ENCODE measurements around the gene PRDM2.

The PRDM2 gene

GRCh38 chr1:13824626-13825025, 124.6 kb downstream of the PRDM2 start:
- TF ChIP-seq MYC (IDR thresholded peaks at IDR 0.05; ENCODE audit: low read depth, low read length) (no peak), POLR2A (IDR thresholded peaks at IDR 0.05; ENCODE audit: extremely low read depth, insufficient read length) (no peak)
- TF ChIP-seq, protein P1, sequence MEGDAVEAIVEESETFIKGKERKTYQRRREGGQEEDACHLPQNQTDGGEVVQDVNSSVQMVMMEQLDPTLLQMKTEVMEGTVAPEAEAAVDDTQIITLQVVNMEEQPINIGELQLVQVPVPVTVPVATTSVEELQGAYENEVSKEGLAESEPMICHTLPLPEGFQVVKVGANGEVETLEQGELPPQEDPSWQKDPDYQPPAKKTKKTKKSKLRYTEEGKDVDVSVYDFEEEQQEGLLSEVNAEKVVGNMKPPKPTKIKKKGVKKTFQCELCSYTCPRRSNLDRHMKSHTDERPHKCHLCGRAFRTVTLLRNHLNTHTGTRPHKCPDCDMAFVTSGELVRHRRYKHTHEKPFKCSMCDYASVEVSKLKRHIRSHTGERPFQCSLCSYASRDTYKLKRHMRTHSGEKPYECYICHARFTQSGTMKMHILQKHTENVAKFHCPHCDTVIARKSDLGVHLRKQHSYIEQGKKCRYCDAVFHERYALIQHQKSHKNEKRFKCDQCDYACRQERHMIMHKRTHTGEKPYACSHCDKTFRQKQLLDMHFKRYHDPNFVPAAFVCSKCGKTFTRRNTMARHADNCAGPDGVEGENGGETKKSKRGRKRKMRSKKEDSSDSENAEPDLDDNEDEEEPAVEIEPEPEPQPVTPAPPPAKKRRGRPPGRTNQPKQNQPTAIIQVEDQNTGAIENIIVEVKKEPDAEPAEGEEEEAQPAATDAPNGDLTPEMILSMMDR (IDR thresholded peaks at IDR 0.05; ENCODE audit: low read depth, low read length) = no peak
- TF ChIP-seq, protein P2, sequence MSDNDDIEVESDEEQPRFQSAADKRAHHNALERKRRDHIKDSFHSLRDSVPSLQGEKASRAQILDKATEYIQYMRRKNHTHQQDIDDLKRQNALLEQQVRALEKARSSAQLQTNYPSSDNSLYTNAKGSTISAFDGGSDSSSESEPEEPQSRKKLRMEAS (IDR thresholded peaks at IDR 0.05; ENCODE audit: low read depth, low read length) = no peak
- no peak for DNase-seq (ENCODE audit: low read depth)
- H3K4me3 ChIP-seq (ENCODE audit: low read depth, low read length) = no peak overlapping the region

GRCh38 chr1:13825033-13825432, 125.0 kb downstream of the PRDM2 start:
- H3K4me3 ChIP-seq (ENCODE audit: low read depth, low read length) = no peak overlapping the region
- TF ChIP-seq, protein P1 (IDR thresholded peaks at IDR 0.05; ENCODE audit: low read depth, low read length) = no peak
- TF ChIP-seq, protein P2 (IDR thresholded peaks at IDR 0.05; ENCODE audit: low read depth, low read length) = no peak
- TF ChIP-seq MYC (IDR thresholded peaks at IDR 0.05; ENCODE audit: low read depth, low read length) (no peak), POLR2A (IDR thresholded peaks at IDR 0.05; ENCODE audit: extremely low read depth, insufficient read length) (no peak)
- DNase-seq (ENCODE audit: low read depth) = no peak

GRCh38 chr1:13826009-13826408, 126.0 kb downstream of the PRDM2 start:
- no peak for DNase-seq (ENCODE audit: low read depth)
- TF ChIP-seq MYC (IDR thresholded peaks at IDR 0.05; ENCODE audit: low read depth, low read length) (no peak), POLR2A (IDR thresholded peaks at IDR 0.05; ENCODE audit: extremely low read depth, insufficient read length) (no peak)
- TF ChIP-seq, protein P1 (IDR thresholded peaks at IDR 0.05; ENCODE audit: low read depth, low read length) = no peak
- TF ChIP-seq, protein P2 (IDR thresholded peaks at IDR 0.05; ENCODE audit: low read depth, low read length) = no peak

DNA sequence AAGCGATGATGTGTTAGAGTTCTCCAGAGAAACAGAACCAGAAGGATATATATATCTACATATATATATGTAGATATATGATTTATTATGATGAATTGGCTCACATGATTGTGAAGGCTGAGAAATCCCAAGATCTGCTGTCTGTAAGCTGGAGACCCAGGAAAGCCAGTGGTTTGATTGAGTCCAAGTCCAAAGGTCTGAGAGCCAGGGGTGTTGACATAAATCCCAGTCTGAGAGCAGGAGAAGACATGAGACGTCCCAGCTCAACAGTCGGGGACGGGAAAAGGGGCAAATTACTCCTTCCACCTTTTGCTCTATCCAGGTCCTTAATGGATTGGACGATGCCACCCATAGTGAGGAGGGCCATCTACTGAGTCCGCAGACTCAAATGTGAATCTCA, 126.6 kb downstream of the PRDM2 start:
- H3K4me3 ChIP-seq (ENCODE audit: low read depth, low read length) = no peak overlapping the region
- TF ChIP-seq, protein P1 (IDR thresholded peaks at IDR 0.05; ENCODE audit: low read depth, low read length) = no peak
- no peak for TF ChIP-seq MYC (IDR thresholded peaks at IDR 0.05; ENCODE audit: low read depth, low read length)
- TF ChIP-seq POLR2A (IDR thresholded peaks at IDR 0.05; ENCODE audit: extremely low read depth, insufficient read length) = no peak
- TF ChIP-seq, protein P2 (IDR thresholded peaks at IDR 0.05; ENCODE audit: low read depth, low read length) = no peak
- DNase-seq (ENCODE audit: low read depth) = no peak

More at GRCh38 chr1:13826009-13826408, 126.0 kb downstream of the PRDM2 start:
- no peak overlapping the region for H3K4me3 ChIP-seq (ENCODE audit: low read depth, low read length)

DNA sequence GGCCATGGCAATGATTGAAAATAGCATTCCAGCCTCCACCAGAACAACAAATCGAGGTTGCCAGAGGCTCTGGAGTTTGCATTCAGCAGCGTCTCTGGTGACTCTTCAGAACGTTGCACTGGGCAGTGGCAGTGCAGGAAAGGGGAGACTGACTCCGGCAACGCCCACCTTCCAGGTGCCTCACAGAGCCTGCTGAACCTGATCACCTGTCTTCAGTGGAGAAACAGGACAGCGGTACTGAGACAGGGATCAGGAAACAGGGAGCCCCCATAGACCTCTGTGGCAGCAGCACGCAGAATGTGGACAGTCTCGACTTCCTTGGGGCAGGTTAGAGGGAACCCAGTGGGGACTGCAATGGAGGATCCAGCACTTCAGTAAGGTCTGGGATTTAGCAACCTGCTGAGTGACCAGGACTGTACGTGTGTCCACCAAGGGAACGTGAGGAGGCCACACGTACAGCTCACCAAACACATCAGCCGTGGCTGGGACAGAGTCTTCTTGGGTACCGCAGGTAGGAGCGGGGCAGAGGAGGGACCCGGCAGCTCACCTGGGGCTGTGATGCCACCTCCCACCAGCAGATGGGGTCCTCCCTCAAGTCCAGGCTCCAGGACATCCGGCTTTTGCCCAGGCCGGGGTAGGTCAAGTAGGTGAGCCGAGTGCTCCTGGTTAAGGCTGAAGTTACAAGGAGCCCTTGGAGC, 128.6 kb downstream of the PRDM2 start:
- peak; percentile 32 for DNase-seq (ENCODE audit: low read depth)
- TF ChIP-seq, protein P2 (IDR thresholded peaks at IDR 0.05; ENCODE audit: low read depth, low read length) = no peak
- TF ChIP-seq, protein P1 (IDR thresholded peaks at IDR 0.05; ENCODE audit: low read depth, low read length) = peak; percentile 60
- H3K4me3 ChIP-seq (ENCODE audit: low read depth, low read length) = no peak overlapping the region

Measured in NB4 (cell line).